ENCODE data around the gene SH2B3. TPM values are rescaled to one million over a fixed set of nuclear protein-coding genes. Genes with fewer than 3 reads are reported as not detected.

SH2B3 gene
- total RNA-seq, 2 experiments from 2014 or later = 25.8 to 51.3 TPM

GRCh38 chr12:111441107-111441928 is 35.6 kb downstream of the SH2B3 start:
- H3K9me3 ChIP-seq (ENCODE audit: low read length) = no peaks in the 10 kb centered on the region
- H3K4me3 ChIP-seq (ENCODE audit: low read depth, low read length, poor library complexity, severe bottlenecking) = no peak overlapping the region
- intact Hi-C loops (cut with micrococcal nuclease; ENCODE audit: unreplicated experiment) = no loop called here
- peaks cover 9% of the 10 kb centered on the region; the same call in 1 of the 2 replicates for H3K79me2 ChIP-seq (ENCODE audit: insufficient read depth, low read depth, low read length)
- no peak overlapping the region for H3K4me2 ChIP-seq (ENCODE audit: low read length)
- H3K27ac ChIP-seq (ENCODE audit: low read depth, low read length, poor library complexity, severe bottlenecking) = no peak overlapping the region
- H4K20me1 ChIP-seq (ENCODE audit: insufficient read depth, low read length) = peaks cover 23% of the 10 kb centered on the region; the same call in 1 of the 2 replicates
- BruUV-seq (replicated peaks) = no TSS peak
- TF ChIP-seq CTCF (conservative IDR thresholded peaks at IDR 0.05; ENCODE audit: low read length) = no peak
- TF ChIP-seq EZH2phosphoT487 (IDR thresholded peaks at IDR 0.05; ENCODE audit: borderline replicate concordance, low read depth, low read length) = no peak
- H2AFZ ChIP-seq (ENCODE audit: low read length) = no peak overlapping the region
- no peak for DNase-seq (ENCODE audit: low spot score)
- POLR2A ChIA-PET = interaction anchor here (1.0 to 1.2 kb wide), 2 partner anchors 30 to 38 kb away, joined by 4 to 5 read pairs; no protein-coding TSS in a partner anchor
- H3K4me1 ChIP-seq (ENCODE audit: insufficient read depth, low read length, poor library complexity, severe bottlenecking) = peaks cover 69% of the 10 kb centered on the region
- peaks cover 46% of the 10 kb centered on the region; the same call in 1 of the 2 replicates for H3K36me3 ChIP-seq (ENCODE audit: insufficient read depth, low read length)
- no peaks in the 10 kb centered on the region for H3K9me2 ChIP-seq (ENCODE audit: insufficient read depth, low read length)
- CTCF ChIA-PET (ENCODE audit: unreplicated experiment) = no interaction called here

GRCh38 chr12:111442301-111443045 is 36.8 kb downstream of the SH2B3 start:
- TF ChIP-seq CTCF (conservative IDR thresholded peaks at IDR 0.05; ENCODE audit: low read length) = no peak
- no peak for TF ChIP-seq EZH2phosphoT487 (IDR thresholded peaks at IDR 0.05; ENCODE audit: borderline replicate concordance, low read depth, low read length)
- Histone ChIP-seq H3K36me3 (ENCODE audit: insufficient read depth, low read length) (peaks cover 48% of the 10 kb centered on the region; the same call in 1 of the 2 replicates), H3K4me3 (ENCODE audit: low read depth, low read length, poor library complexity, severe bottlenecking) (no peak overlapping the region), H2AFZ (ENCODE audit: low read length) (no peak overlapping the region), H3K79me2 (ENCODE audit: insufficient read depth, low read depth, low read length) (peaks cover 9% of the 10 kb centered on the region; the same call in 1 of the 2 replicates), H4K20me1 (ENCODE audit: insufficient read depth, low read length) (peaks cover 19% of the 10 kb centered on the region; the same call in 1 of the 2 replicates), H3K4me1 (ENCODE audit: insufficient read depth, low read length, poor library complexity, severe bottlenecking) (peaks cover 61% of the 10 kb centered on the region), H3K9me3 (ENCODE audit: low read length) (no peaks in the 10 kb centered on the region), H3K27ac (ENCODE audit: low read depth, low read length, poor library complexity, severe bottlenecking) (no peak overlapping the region), H3K4me2 (ENCODE audit: low read length) (no peak overlapping the region), H3K9me2 (ENCODE audit: insufficient read depth, low read length) (no peaks in the 10 kb centered on the region)
- no peak for DNase-seq (ENCODE audit: low spot score)
- CTCF ChIA-PET (ENCODE audit: unreplicated experiment) = no interaction called here
- intact Hi-C loops (cut with micrococcal nuclease; ENCODE audit: unreplicated experiment) = no loop called here
- POLR2A ChIA-PET = interaction anchor here (1.1 to 2.5 kb wide), 2 partner anchors 7 to 10 kb away, joined by 3 to 12 read pairs; no protein-coding TSS in a partner anchor
- BruUV-seq (replicated peaks) = no TSS peak
